ENCODE measurements around the gene NF1. TPM values are rescaled to one million over a fixed set of nuclear protein-coding genes. Genes with fewer than 3 reads are reported as not detected.
"Not testable (repeated sequence)": the region's sequence is repeated elsewhere in the genome, so short reads cannot be mapped to it uniquely, and the experiment has no call there.

The NF1 gene
- total RNA-seq, 1 experiment from 2014 or later = 15.1 TPM

DNA sequence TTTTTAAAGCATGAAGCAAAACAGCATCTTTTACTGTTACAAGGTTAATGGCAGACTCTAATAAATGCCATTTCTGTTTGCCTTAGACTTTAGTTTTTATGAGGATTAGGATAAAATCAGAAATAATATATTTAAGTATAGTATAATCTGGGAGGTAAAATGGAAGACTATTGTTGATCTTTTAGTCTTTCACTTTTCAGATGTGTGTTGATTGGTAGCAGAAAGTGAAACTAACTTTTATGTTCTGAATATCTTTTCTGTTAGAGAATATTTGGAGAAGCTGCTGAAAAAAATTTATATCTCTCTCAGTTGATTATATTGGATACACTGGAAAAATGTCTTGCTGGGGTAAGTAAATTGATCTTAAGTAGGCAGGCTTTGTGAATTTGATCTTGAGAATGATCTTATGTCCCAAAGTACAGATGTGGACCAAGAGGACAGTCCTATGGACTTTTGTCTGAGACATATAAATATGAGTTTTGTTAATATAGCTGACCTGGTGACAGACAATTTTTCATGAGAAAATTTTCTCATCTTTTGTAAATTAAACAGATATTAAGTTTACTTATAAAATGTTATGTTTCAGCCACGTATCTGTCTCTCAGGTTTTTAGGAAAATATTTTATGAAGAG lies 64.1 kb downstream of the NF1 start:
- no peak for DNase-seq (ENCODE audit: low spot score)
- in situ Hi-C loops (cut with HindIII; ENCODE audit: low sequenced_read_pairs) = no loop called here

DNA sequence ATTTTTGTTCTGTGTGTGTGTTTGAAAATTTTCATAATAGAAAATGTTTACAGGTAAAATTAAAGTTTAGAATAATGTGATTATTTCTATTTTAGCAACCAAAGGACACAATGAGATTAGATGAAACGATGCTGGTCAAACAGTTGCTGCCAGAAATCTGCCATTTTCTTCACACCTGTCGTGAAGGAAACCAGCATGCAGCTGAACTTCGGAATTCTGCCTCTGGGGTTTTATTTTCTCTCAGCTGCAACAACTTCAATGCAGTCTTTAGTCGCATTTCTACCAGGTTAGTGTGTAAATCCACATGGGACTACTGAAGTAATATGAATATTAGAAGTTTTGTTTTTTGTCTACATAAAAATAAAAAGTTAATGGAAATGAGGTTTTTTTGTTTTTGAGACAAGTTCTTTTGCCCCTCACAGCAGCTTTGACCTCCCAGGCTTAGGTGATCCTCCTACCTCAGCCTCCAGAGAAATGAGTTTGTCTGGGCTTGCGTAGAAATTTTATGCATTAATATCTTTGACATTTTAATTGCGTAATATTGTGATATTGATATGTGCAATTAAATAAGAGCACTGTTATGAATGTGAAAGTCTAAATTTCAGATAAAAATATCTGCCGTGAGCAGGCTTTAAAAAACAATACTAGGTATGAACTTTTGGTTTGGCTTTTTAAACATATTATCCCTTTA lies 68.5 kb downstream of the NF1 start:
- DNase-seq (ENCODE audit: low spot score) = no peak
- in situ Hi-C loops (cut with HindIII; ENCODE audit: low sequenced_read_pairs) = no loop called here

DNA sequence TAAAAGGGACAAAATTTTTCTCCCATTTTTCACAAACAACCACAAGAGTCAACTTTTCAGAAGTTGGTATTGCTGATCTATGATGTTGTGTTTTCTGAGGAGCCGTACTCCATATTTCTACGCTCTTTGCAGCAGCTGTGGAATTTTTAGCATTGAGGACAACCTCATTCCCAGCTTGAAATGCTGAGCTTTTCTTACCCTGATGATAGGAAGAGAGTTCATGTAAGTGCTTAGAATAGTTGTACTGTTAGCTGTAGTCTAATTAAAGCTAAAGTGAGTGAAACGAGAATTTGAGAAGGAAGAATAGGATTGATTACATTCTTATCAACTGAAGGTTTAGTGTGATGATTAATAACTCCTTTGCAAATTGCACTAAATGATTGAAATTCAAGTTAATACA lies 72.3 kb downstream of the NF1 start:
- in situ Hi-C loops (cut with HindIII; ENCODE audit: low sequenced_read_pairs) = no loop called here

DNA sequence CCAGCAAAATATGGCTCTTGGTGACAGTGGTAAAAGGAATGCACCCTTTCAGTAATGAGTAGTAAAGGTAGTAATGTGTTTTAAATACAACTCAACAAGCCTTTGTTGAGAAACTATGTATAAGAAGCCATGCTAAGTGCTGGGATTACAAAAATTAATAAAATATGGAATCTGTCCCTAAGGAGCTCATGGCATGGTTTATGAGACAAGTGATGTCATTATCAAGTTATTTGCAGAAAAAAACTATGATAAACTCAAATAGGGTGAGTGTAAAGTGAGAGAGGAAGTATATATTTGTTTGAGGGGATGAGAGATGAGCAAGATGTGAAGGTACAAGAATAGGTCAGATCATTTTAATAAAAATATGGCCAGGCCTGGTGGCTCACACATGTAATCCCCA lies 76.9 kb downstream of the NF1 start:
- no peak for DNase-seq (ENCODE audit: low spot score)
- in situ Hi-C loops (cut with HindIII; ENCODE audit: low sequenced_read_pairs) = no loop called here

More for the DNA sequence above, 72.3 kb downstream of the NF1 start:
- DNase-seq (ENCODE audit: low spot score) = no peak

DNA sequence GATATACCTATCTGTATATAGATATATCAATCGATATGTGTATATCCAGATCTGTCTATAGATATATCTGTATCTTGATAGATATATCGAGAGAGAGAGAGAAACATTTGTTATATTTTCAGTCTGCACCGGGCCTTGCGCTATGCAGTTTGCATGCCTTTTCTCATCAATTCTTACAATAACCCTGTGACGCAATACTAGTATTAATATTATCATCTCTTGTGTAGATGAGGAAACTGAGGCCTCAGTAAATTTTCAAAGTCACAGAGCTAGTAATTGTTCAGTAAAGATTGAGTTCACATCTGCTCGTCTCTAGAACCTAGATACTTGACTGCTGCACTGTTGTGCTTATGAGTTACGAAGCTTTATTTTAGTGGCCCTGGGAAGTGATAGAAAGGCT lies 77.6 kb downstream of the NF1 start:
- in situ Hi-C loops (cut with HindIII; ENCODE audit: low sequenced_read_pairs) = no loop called here

DNA sequence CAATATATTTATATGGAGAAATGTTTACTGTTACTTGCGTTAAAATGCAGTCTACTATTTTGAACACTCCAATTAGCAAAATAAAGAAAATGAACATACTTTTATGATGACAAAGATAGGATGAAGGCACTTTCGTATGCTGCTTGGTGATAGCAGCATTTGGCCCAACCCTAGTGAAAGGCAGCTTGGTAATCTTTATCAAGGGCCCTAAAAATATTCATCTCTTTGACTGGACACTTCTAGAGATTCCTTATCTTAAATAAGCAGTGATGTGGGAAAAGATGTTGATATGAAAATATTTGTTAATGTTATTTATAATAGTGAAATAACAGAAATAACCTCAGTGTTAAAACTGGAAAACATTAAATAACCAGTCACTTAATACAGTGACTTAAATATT lies 79.4 kb downstream of the NF1 start:
- no peak for DNase-seq (ENCODE audit: low spot score)
- in situ Hi-C loops (cut with HindIII; ENCODE audit: low sequenced_read_pairs) = no loop called here

More for the DNA sequence above, 77.6 kb downstream of the NF1 start:
- no peak for DNase-seq (ENCODE audit: low spot score)

DNA sequence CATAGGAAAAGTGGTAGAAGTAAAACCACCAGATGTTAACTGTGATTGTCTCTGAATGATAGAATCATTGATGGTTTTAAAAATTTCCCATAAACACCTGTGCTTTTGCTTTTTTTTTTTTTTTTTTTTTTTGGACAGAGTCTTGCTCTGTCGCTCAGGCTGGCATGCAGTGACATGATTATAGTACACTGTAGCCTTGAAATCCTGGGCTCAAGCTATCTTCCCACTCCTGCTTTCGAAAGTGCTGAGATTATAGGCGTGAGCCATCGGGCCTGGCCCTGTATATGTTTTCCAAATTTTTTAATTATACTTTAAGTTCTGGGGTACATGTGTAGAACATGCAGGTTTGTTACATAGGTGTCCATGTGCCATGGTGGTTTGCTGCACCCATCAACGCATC lies 80.5 kb downstream of the NF1 start:
- DNase-seq (ENCODE audit: low spot score) = no peak
- in situ Hi-C loops (cut with HindIII; ENCODE audit: low sequenced_read_pairs) = no loop called here

DNA sequence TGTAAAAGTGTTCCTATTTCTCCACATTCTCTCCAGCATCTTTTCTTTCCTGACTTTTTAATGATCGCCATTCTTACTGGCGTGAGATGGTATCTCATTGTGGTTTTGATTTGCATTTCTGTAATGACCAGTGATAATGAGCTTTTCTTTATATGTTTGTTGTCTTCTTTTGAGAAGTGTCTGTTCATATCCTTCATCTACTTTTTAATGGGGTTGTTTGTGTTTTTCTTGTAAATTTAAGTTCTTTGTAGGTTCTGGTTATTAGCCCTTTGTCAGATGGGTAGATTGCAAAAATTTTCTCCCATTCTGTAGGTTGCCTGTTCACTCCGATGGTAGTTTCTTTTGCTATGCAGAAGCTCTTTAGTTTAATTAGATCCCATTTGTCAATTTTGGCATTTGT lies 81.4 kb downstream of the NF1 start:
- DNase-seq (ENCODE audit: low spot score); in situ Hi-C loops (cut with HindIII; ENCODE audit: low sequenced_read_pairs): not testable (repeated sequence)

DNA sequence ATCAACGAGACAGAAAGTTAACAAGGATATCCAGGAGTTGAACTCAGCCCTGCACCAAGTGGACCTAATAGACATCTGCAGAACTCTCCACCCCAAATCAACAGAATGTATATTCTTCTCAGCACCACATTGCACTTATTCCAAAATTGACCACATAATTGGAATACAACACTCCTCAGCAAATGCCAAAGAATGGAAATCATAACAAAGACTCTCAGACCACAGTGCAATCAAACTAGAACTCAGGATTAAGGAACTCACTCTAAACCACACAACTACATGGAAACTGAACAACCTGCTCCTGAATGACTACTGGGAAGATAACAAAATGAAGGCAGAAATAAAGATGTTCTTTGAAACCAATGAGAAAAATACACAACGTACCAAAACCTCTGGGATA lies 84.2 kb downstream of the NF1 start:
- DNase-seq (ENCODE audit: low spot score); in situ Hi-C loops (cut with HindIII; ENCODE audit: low sequenced_read_pairs): not testable (repeated sequence)

DNA sequence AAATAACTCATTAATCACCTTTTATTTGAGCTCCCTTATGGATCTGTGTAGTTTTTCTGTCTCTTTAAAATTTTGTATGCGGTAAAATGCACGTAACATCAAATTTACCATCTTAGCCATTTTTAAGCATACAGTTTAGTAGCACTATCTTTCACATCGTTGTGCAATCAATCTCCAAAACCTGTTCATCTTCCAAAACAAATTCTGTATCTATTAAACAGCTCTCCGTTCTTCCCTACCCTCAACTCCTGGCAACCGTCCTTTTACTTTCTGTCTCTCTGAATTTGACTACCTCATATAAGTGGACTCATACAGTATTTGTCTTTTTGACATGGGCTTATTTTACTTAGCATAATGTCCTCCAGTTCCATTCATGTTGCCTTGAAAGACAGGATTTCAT lies 100.5 kb downstream of the NF1 start:
- in situ Hi-C loops (cut with HindIII; ENCODE audit: low sequenced_read_pairs) = no loop called here
- DNase-seq (ENCODE audit: low spot score) = no peak

DNA sequence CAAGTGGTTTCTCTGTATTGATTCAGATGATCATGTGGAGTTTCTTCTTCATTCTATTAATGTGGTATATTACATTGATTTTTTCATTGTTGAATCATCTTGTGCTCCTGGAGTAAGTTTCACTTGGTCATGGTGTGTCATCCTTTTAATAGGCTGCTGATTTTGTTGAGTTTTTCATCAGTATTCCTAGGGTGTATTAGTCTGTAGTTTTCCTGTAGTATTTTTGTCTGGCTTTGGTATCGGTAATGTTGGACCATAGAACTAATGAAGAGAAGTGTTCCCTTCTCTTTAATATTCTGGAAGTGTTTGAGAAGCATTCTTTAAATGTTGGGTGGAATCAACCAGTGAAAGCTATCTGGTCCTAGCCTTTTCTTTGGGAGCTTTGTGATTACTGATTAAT lies 103.2 kb downstream of the NF1 start:
- in situ Hi-C loops (cut with HindIII; ENCODE audit: low sequenced_read_pairs) = no loop called here
- no peak for DNase-seq (ENCODE audit: low spot score)

DNA sequence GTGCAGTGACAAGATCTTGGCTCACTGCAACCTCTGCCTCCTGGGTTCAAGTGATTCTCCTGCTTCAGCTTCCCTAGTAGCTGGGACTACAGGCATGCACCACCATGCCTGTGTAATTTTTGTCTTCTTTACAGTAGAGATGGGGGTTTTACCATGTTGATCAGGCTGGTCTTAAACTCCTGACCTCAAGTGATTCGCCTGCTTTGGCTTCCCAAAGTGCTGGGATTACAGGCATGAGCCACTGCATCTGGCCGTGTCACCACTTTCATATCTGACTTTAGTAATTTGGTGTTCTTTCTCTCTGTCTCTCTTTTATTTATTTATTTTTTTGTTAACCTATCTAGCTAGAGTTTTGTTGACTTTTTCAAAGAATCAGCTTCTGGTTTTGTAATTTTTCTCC lies 103.9 kb downstream of the NF1 start:
- in situ Hi-C loops (cut with HindIII; ENCODE audit: low sequenced_read_pairs); DNase-seq (ENCODE audit: low spot score): not testable (repeated sequence)

DNA sequence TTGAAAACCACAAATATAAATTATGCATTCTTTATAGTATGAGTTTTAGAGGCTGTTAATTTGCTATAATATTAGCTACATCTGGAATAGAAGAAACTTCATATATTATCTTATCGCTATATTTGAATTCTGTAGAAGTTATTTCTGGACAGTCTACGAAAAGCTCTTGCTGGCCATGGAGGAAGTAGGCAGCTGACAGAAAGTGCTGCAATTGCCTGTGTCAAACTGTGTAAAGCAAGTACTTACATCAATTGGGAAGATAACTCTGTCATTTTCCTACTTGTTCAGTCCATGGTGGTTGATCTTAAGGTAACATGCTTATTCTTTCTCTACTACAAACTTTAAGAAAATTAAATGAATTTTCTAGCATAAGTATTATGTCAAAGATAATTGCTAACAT lies 105.5 kb downstream of the NF1 start:
- in situ Hi-C loops (cut with HindIII; ENCODE audit: low sequenced_read_pairs) = no loop called here

DNA sequence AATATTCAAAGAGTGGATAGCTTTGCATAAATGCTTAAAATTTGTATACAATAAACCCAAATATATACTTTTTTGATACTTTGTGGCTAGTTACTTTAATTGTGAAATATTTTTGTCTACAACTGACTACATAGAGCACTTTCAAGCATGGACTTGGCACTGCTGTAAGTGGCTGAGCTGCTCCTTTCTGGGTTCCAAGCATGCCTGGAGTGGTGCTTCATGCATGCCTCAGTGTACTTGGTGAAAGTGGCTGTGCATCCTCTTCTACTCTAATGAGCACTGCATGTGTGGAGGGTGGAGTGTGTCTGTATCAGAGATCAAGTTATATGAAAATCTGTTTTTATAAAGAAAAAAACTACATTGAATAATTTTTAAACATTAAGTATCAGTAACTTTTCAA lies 108.2 kb downstream of the NF1 start:
- in situ Hi-C loops (cut with HindIII; ENCODE audit: low sequenced_read_pairs) = no loop called here
- DNase-seq (ENCODE audit: low spot score) = no peak

More for the DNA sequence above, 105.5 kb downstream of the NF1 start:
- no peak for DNase-seq (ENCODE audit: low spot score)

DNA sequence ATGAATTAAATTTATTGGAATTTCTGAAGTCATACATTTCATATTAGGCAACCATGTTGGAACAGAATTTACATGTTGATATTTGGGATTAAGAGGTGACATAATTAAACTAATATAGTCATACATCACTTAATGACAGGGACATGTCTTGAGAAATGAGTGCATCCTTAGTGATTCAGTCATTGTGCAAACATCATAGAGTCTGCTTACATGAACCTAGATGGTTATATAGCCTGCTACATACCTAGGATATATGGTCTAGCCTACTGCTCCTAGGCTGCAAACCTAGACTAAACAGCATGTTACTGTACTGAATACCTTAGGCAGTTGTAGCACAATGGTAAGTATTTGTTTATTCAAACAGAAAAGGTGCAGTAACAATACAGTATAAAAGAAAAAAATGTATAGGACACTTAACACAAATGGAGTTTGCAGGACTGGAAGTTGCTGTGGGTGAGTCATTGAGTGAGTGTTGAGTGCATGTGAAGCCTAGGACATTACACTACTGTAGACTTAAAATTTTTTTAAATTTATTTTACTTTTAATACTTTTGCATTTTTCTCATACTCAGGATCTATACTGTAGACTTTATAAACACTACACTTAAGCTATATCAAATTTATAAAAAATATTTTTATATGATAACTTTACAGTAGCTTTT lies 116.7 kb downstream of the NF1 start:
- in situ Hi-C loops (cut with HindIII; ENCODE audit: low sequenced_read_pairs) = no loop called here
- DNase-seq (ENCODE audit: low spot score) = no peak

DNA sequence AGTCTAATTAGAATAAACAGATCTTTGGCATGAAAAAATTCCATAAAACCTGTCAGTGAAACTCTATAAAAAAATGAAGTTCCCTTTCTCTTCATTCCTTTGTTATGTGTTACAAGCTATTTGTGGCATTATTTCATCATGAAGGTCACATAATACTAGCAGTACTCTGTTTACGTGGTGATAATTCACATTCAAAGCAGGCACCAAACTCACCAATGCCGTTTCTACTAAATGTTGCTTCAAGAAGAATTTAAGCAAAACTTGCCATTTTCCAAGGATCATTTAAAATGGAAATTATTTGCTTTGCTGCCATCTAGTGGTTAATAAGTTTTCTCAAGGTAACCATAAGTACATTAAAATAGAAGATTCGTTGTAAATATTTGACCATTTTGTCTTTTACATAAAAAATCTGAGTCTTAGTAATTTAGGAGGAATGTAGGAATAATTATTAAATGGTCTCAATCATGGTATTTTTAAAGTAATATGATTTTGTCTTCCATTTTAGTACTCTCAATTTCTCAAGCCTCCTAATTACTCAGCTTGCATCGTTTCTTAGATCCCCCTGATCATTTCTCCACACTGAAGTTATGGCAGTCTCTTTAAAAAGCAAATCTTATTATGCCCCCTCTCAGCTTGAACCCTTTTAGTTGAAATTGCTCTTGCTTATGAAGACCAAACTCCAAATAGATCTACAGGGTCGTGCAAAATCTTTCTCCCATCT lies 121.4 kb downstream of the NF1 start:
- in situ Hi-C loops (cut with HindIII; ENCODE audit: low sequenced_read_pairs) = no loop called here
- DNase-seq (ENCODE audit: low spot score) = peak; percentile 77

DNA sequence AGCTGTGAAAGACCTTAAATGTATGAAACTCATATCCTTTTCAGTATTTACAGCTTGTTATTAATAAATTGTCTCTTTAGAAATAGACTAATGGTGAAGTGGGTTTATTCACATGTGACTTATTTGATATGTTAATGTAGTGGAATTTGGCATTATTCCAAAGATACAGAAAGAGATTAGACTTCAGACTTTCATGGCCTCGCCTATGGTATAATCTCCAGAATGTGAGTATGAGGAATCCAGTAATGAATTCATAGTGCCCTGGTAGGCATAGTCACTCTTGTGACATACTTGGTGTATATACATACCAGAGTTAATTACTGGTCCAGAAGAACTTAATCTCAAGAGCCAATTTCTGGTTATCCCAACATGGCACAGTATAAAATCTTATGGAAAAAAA lies 129.6 kb downstream of the NF1 start:
- in situ Hi-C loops (cut with HindIII; ENCODE audit: low sequenced_read_pairs) = no loop called here

DNA sequence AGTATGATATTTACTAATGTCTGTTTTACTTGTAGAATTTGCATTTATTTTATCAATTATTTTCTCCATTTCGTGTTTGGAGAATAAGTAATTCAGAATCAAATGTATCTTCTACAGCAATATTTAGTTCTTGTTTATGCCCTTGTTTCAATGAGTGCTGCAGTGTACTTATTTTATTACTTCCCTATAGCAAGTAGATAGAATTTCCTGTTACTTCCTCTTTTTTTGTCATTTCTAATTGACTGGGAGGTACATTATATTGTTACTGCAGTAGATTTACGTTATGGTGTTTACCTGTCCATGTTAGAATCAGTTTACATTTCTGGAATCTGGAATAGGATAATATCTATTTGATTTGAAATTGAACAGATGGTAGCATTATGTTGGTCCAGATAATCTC lies 131.1 kb downstream of the NF1 start:
- in situ Hi-C loops (cut with HindIII; ENCODE audit: low sequenced_read_pairs) = no loop called here
- DNase-seq (ENCODE audit: low spot score) = no peak

More for the DNA sequence above, 129.6 kb downstream of the NF1 start:
- DNase-seq (ENCODE audit: low spot score) = no peak

DNA sequence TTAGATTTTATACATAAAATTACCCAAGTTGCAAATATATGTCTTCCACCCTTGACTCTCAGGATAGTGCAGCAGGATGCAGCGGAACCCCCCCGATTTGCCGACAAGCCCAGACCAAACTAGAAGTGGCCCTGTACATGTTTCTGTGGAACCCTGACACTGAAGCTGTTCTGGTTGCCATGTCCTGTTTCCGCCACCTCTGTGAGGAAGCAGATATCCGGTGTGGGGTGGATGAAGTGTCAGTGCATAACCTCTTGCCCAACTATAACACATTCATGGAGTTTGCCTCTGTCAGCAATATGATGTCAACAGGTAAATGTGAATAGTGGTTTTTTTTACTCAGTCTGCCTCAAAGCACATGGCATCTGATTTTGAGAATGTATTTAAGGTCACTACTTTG lies 131.6 kb downstream of the NF1 start:
- in situ Hi-C loops (cut with HindIII; ENCODE audit: low sequenced_read_pairs) = no loop called here
- no peak for DNase-seq (ENCODE audit: low spot score)

DNA sequence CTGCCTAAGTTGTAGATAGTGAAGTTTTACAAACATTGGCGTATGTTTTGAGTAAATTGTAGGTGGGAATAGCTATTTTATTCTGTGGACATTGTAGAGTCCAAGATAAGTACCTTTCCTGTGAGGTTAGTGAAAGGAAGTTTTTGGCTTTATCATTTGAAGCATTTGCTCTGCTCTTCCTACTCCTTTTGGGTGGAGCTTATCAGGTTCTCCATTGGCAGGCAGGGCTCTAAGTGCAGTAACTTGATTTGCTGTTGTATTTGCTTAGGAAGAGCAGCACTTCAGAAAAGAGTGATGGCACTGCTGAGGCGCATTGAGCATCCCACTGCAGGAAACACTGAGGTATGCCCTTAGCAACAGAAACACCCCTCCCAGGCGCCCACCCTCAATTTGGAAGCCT lies 132.2 kb downstream of the NF1 start:
- in situ Hi-C loops (cut with HindIII; ENCODE audit: low sequenced_read_pairs) = no loop called here
- no peak for DNase-seq (ENCODE audit: low spot score)
